A549 treated with AZD9567 at 1 μM for 4 hours (cell line): ENCODE measurements around the gene COPZ2. TPM values are rescaled to one million over a fixed set of nuclear protein-coding genes. Genes with fewer than 3 reads are reported as not detected.

Source experiments
- total RNA-seq: library from RNA; stranded (reverse); fragments of 200-300 nt; extraction: Qiagen RNA extraction; gene quantifications from 5 replicates; pipeline ENCODE4 v1.2.3, GENCODE V29; 2022; ENCODE audit not compliant: insufficient read depth

COPZ2 gene
- 14.1 to 24.4 TPM (median 16.2 TPM) in 5 replicates for total RNA-seq

DNA sequence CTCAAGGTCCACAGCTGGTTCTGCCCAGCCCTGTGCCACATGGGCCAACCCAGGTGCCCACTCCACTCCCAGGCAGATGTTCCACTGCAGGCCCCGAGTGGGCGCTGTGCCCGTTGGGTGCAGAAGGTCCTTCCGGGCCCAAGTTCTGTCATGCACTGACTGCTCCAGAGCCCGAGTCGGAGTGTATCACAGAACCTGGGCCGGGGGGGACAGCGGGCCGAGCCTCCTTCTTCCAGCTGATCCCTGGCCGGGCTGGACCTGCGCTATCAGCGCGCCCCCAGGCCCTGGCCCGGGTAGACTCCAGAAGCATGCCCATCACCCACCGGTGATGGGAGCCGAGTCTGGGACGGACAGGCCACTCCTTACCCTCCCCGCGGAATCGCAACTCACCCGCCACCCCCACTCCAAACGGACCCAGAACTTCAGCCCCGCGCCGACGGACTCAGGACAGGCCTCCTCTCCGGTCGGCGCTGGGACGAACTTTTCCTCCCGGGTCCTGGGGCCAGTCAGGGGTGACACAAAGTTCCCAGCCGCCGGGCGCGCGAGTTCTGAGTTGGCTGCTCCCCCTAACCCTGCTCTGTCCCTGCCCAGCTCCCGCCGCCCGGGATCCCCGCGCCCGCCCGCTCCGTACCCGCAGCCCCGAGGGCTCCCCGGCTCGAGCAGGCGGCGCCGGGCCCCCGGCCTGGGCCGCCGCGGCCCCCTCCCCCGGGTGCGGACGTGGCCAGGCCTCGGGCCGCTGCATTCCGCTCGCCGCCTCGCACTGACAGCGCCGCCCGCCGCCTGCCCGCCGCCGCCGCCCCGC, at the start of gene COPZ2:
TSS of gene COPZ2 (minus strand) at position 762 of the 802 bp plus-strand sequence. CDS start at position 742, 20 bp downstream.

GRCh38 chr17:48047741-48048383, 10.3 kb upstream of the COPZ2 start, which contains the start of gene NFE2L1:
Gene NFE2L1, plus strand, starts transcription at chr17:48048359. Its CDS starts 2,760 bp downstream, at chr17:48051119.

Other genes starting within 250 kb of the COPZ2 start
- 9.7 to 18.4 TPM (median 15.1 TPM) in 5 replicates for gene OSBPL7, start 216.0 kb downstream of the COPZ2 start, total RNA-seq
- gene MRPL10, start 206.3 kb downstream of the COPZ2 start, total RNA-seq: 94.1 to 145 TPM (median 94.9 TPM) in 5 replicates
- gene LRRC46, start 206.1 kb downstream of the COPZ2 start, total RNA-seq: 2.3 to 6.0 TPM (median 3.0 TPM) in 5 replicates
- 25.5 to 38.9 TPM (median 36.9 TPM) in 5 replicates for gene SCRN2, start 196.5 kb downstream of the COPZ2 start, total RNA-seq
- gene SP6, start 186.6 kb downstream of the COPZ2 start, total RNA-seq: 1.2 to 4.1 TPM (median 3.7 TPM) in 5 replicates
- gene SP2, start 141.6 kb downstream of the COPZ2 start, total RNA-seq: 14.3 to 18.4 TPM (median 16.3 TPM) in 5 replicates
- 19.8 to 23.6 TPM (median 21.4 TPM) in 5 replicates for gene PNPO, start 96.2 kb downstream of the COPZ2 start, total RNA-seq
- gene PRR15L, start 79.9 kb downstream of the COPZ2 start, total RNA-seq: 1.00 to 1.3 TPM (median 1.2 TPM) in 4 of 5 replicates, not detected in the other
- 82.0 to 121 TPM (median 111 TPM) in 5 replicates for gene CDK5RAP3, start 66.7 kb downstream of the COPZ2 start, total RNA-seq
- gene NFE2L1, start 10.6 kb upstream of the COPZ2 start, total RNA-seq: 105 to 127 TPM (median 123 TPM) in 5 replicates
- 75.2 to 112 TPM (median 82.7 TPM) in 5 replicates for gene CBX1, start 63.7 kb upstream of the COPZ2 start, total RNA-seq
- gene SNX11, start 70.0 kb upstream of the COPZ2 start, total RNA-seq: 27.5 to 36.7 TPM (median 28.6 TPM) in 5 replicates